OCI-LY1 (cell line): ENCODE results near the gene ZNF19.

Source experiments
- H2AFZ ChIP-seq: fragments of 200-600 bp; sonication (generic), shearing (Covaris generic); 2 replicates; pipeline ENCODE4 v1.6.0; 2014; ENCODE audit warnings: antibody characterized with exemption, mild to moderate bottlenecking, low read length
- H3F3A ChIP-seq: fragments of 200-600 bp; sonication (generic), shearing (Covaris generic); 2 replicates; pipeline ENCODE4 v1.6.0; 2014; ENCODE audit warnings: mild to moderate bottlenecking, antibody characterized with exemption, low read length, moderate library complexity; ENCODE audit not compliant: insufficient read depth
- H3K27ac ChIP-seq: fragments of 200-600 bp; sonication (generic); 2 replicates; pipeline ENCODE4 v1.5.1; 2014; ENCODE audit warnings: low read length, mixed run types, mild to moderate bottlenecking, low read depth; ENCODE audit not compliant: poor library complexity, severe bottlenecking
- H3K27me3 ChIP-seq: fragments of 200-600 bp; sonication (generic); 2 replicates; pipeline ENCODE4 v1.6.0; 2014; ENCODE audit warnings: antibody characterized with exemption, mild to moderate bottlenecking, low read length, moderate library complexity; ENCODE audit not compliant: insufficient read depth
- H3K36me3 ChIP-seq: fragments of 200-600 bp; sonication (generic); 2 replicates; pipeline ENCODE4 v1.6.1; 2014; ENCODE audit warnings: mild to moderate bottlenecking, antibody characterized with exemption, low read length, moderate library complexity, mixed read lengths; ENCODE audit not compliant: insufficient read depth
- H3K4me1 ChIP-seq: fragments of 200-600 bp; sonication (generic); 2 replicates; pipeline ENCODE4 v1.5.1; 2014; ENCODE audit warnings: mild to moderate bottlenecking, low read length, moderate library complexity; ENCODE audit not compliant: insufficient read depth, severe bottlenecking
- H3K4me2 ChIP-seq: fragments of 200-600 bp; sonication (generic), shearing (Covaris generic); 2 replicates; pipeline ENCODE4 v1.6.1; 2014; ENCODE audit warnings: low read length
- H3K4me3 ChIP-seq: fragments of 200-600 bp; sonication (generic); 2 replicates; pipeline ENCODE4 v1.5.1; 2014; ENCODE audit warnings: low read length, low read depth, mild to moderate bottlenecking, mixed read lengths; ENCODE audit not compliant: poor library complexity, severe bottlenecking
- H3K79me2 ChIP-seq: fragments of 200-600 bp; shearing (Covaris generic); 2 replicates; pipeline ENCODE4 v1.6.1; 2016; ENCODE audit warnings: mixed run types, low read length, mixed read lengths; ENCODE audit not compliant: insufficient read depth
- H3K9ac ChIP-seq: fragments of 200-600 bp; sonication (generic), shearing (Covaris generic); 2 replicates; pipeline ENCODE4 v1.6.1; 2014; ENCODE audit warnings: mild to moderate bottlenecking, low read length, mixed read lengths
- H3K9me2 ChIP-seq: fragments of 200-600 bp; sonication (generic), shearing (Covaris generic); 2 replicates; pipeline ENCODE4 v1.6.1; 2014; ENCODE audit warnings: low read depth, mild to moderate bottlenecking, low read length, mixed read lengths
- H3K9me3 ChIP-seq: fragments of 200-600 bp; shearing (Covaris generic); 2 replicates; pipeline ENCODE4 v1.6.1; 2014; ENCODE audit warnings: low read length, mixed read lengths
- H4K20me1 ChIP-seq: fragments of 200-600 bp; sonication (generic), shearing (Covaris generic); 2 replicates; pipeline ENCODE4 v1.6.0; 2016; ENCODE audit warnings: mild to moderate bottlenecking, low read length; ENCODE audit not compliant: insufficient read depth
- EZH2 ChIP-seq: fragments of 200-600 bp; sonication (generic), shearing (Covaris generic); IDR thresholded peaks from 2 replicates; pipeline ENCODE4 v1.8.0; 2017; ENCODE audit warnings: borderline replicate concordance, mixed run types, mild to moderate bottlenecking, antibody characterized with exemption, low read length, moderate library complexity, mixed read lengths
- TF ChIP-seq, protein P1 (sequence below): fragments of 200-600 bp; sonication (generic), shearing (Covaris generic); IDR thresholded peaks from 2 replicates; pipeline ENCODE4 v1.5.1; 2017; ENCODE audit warnings: mild to moderate bottlenecking, antibody characterized with exemption, low read length, moderate library complexity, mixed read lengths

ZNF19 gene

DNA sequence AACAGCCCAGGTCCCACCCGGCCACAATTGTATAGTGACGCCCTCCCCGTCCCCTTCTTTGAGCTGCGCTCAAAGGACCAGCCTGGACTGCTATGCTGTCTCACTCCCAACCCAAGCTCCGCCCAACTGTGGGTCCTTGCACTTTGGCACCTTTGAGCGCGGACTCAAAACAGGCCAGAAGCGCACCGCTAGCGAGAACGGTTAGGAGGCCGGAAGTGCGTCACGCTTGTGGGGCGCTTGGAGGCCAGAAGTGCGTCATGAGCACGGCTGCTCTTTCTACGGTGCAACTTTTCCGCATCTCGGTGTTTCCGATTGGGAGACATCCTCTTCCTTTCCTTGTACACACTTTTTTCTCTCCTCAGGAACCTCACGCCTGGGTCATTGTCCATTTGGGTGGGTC lies at the start of gene ZNF19:
Gene ZNF19, minus strand, starts transcription at position 203 of the 400 bp plus-strand sequence. CDS start 7,210 bp downstream, outside the sequence.
- no peak within 1 kb of the TSS for H3K27ac ChIP-seq
- no peak within 1 kb of the TSS for H2AFZ ChIP-seq
- H3K36me3 ChIP-seq, result no peaks in the 10 kb centered on the region
- no peak within 1 kb of the TSS for H3K4me2 ChIP-seq
- no peaks in the 10 kb centered on the region for H3K79me2 ChIP-seq
- no peak within 1 kb of the TSS for H3K9ac ChIP-seq
- TF ChIP-seq EZH2, result no peak
- TF ChIP-seq, protein P1, sequence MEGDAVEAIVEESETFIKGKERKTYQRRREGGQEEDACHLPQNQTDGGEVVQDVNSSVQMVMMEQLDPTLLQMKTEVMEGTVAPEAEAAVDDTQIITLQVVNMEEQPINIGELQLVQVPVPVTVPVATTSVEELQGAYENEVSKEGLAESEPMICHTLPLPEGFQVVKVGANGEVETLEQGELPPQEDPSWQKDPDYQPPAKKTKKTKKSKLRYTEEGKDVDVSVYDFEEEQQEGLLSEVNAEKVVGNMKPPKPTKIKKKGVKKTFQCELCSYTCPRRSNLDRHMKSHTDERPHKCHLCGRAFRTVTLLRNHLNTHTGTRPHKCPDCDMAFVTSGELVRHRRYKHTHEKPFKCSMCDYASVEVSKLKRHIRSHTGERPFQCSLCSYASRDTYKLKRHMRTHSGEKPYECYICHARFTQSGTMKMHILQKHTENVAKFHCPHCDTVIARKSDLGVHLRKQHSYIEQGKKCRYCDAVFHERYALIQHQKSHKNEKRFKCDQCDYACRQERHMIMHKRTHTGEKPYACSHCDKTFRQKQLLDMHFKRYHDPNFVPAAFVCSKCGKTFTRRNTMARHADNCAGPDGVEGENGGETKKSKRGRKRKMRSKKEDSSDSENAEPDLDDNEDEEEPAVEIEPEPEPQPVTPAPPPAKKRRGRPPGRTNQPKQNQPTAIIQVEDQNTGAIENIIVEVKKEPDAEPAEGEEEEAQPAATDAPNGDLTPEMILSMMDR, result no peak
- H3K9me2 ChIP-seq, result no peaks in the 10 kb centered on the region
- no peaks in the 10 kb centered on the region for H3K9me3 ChIP-seq
- no peaks in the 10 kb centered on the region for H4K20me1 ChIP-seq
- H3K4me1 ChIP-seq, result peaks cover 4% of the 10 kb centered on the region
- H3K4me3 ChIP-seq, result no peak within 1 kb of the TSS
- H3F3A ChIP-seq, result no peaks in the 10 kb centered on the region
- no peaks in the 10 kb centered on the region for H3K27me3 ChIP-seq

DNA sequence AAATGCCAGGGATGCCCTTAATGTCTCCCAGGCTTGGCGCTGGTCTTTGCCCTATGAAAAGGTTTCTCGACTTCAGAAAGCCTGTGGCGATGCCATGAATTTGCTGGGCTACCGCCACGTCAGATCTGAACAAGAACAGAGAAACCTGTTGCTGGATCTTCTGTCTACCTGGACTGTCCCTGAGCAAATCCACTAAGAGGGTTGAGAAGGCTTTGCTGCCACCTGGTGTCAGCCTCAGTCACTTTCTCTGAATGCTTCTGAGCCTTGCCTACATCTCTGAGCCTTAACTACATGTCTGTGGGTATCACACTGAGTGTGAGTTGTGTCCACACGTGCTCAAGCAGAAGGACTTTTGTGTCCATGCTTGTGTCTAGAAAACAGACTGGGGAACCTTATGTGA lies 48.5 kb upstream of the ZNF19 start:
- no peaks in the 10 kb centered on the region for H3K9me3 ChIP-seq
- no peak overlapping the region for H3K4me3 ChIP-seq
- no peaks in the 10 kb centered on the region for H3K79me2 ChIP-seq
- H3K9me2 ChIP-seq, result no peaks in the 10 kb centered on the region
- no peak overlapping the region for H3K4me2 ChIP-seq
- H3K36me3 ChIP-seq, result no peaks in the 10 kb centered on the region
- TF ChIP-seq, protein P1, result peak; percentile 62
- TF ChIP-seq EZH2, result no peak
- H3K27me3 ChIP-seq, result no peaks in the 10 kb centered on the region
- H3K4me1 ChIP-seq, result no peaks in the 10 kb centered on the region
- H3F3A ChIP-seq, result no peaks in the 10 kb centered on the region
- H4K20me1 ChIP-seq, result no peaks in the 10 kb centered on the region
- no peak overlapping the region for H3K27ac ChIP-seq
- H2AFZ ChIP-seq, result no peak overlapping the region
- H3K9ac ChIP-seq, result no peak overlapping the region

DNA sequence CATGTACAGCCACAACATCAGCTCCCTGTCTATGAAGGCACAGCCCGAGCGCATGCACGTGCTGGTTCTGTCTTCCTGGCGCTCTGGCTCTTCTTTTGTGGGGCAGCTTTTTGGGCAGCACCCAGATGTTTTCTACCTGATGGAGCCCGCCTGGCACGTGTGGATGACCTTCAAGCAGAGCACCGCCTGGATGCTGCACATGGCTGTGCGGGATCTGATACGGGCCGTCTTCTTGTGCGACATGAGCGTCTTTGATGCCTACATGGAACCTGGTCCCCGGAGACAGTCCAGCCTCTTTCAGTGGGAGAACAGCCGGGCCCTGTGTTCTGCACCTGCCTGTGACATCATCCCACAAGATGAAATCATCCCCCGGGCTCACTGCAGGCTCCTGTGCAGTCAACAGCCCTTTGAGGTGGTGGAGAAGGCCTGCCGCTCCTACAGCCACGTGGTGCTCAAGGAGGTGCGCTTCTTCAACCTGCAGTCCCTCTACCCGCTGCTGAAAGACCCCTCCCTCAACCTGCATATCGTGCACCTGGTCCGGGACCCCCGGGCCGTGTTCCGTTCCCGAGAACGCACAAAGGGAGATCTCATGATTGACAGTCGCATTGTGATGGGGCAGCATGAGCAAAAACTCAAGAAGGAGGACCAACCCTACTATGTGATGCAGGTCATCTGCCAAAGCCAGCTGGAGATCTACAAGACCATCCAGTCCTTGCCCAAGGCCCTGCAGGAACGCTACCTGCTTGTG lies 47.8 kb upstream of the ZNF19 start:
- TF ChIP-seq EZH2, result no peak
- TF ChIP-seq, protein P1, result no peak
- H3K27ac ChIP-seq, result no peak overlapping the region

More for the DNA sequence above, 47.8 kb upstream of the ZNF19 start:
- no peaks in the 10 kb centered on the region for H4K20me1 ChIP-seq
- H2AFZ ChIP-seq, result no peak overlapping the region
- no peaks in the 10 kb centered on the region for H3K27me3 ChIP-seq
- H3K4me2 ChIP-seq, result no peak overlapping the region
- H3K4me1 ChIP-seq, result no peaks in the 10 kb centered on the region
- H3K9me2 ChIP-seq, result no peaks in the 10 kb centered on the region
- H3K36me3 ChIP-seq, result no peaks in the 10 kb centered on the region
- H3K4me3 ChIP-seq, result no peak overlapping the region
- H3K9ac ChIP-seq, result no peak overlapping the region
- no peaks in the 10 kb centered on the region for H3F3A ChIP-seq
- no peaks in the 10 kb centered on the region for H3K9me3 ChIP-seq
- H3K79me2 ChIP-seq, result no peaks in the 10 kb centered on the region
